GM19238 (cell line): ENCODE data around the gene ULK4.
"Not testable (repeated sequence)": the region's sequence is repeated elsewhere in the genome, so short reads cannot be mapped to it uniquely, and the experiment has no call there.

Source experiments
- DNase-seq: peaks from one replicate; pipeline ENCODE4 v3.0.0; 2011; ENCODE audit warnings: low spot score; ENCODE audit not compliant: insufficient read length

The ULK4 gene

GRCh38 chr3:41768363-41768762 is 193.5 kb downstream of the ULK4 start:
- no peak for DNase-seq

- DNase-seq = not testable (repeated sequence)
These were observed 199.0 kb downstream of the ULK4 start for GRCh38 chr3:41762867-41763266.

DNA sequence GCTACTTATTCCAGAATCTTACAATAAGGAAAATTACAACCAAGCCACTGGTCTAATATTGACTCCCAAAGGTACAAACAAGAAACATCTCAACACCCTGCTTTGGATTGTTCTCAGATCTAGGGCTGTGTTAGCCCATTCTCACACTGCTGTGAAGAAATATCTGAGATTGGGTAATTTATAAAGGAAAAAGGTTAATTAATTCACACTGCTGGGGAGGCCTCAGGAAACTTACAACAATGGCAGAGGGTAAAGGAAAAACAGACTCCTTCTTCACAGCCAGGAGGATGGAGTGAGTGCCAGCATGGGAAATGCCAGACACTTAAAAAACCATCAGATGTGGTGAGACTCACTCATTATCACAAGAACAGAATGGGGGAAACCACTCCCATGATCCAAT is 208.3 kb downstream of the ULK4 start:
- DNase-seq = no peak

- no peak for DNase-seq
These were observed 210.3 kb downstream of the ULK4 start for GRCh38 chr3:41751597-41751996.

GRCh38 chr3:41749988-41750387 is 211.9 kb downstream of the ULK4 start:
- DNase-seq = no peak

DNA sequence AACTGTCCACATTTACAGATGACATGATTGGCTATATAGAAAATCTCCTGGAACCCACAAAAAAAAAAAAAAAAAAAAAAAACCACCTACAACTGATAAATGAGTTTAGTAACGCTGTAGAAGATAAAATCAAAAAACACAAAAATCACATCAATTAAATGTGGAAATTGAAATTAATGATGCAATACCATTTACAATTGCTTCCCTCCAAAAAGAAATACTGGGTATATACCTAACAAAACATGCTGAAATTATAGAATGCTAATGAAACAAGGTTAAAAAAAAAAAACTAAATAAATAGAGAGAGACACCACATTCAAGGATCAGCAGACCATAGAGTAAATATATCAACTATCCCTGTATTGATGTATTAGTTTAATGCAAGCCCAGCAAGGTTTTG is 215.7 kb downstream of the ULK4 start:
- no peak for DNase-seq

GRCh38 chr3:41742121-41742520 is 219.8 kb downstream of the ULK4 start:
- no peak for DNase-seq

- DNase-seq = no peak
These were observed 221.5 kb downstream of the ULK4 start for GRCh38 chr3:41740374-41740886.

GRCh38 chr3:41726891-41727290 is 235.0 kb downstream of the ULK4 start:
- DNase-seq = no peak

DNA sequence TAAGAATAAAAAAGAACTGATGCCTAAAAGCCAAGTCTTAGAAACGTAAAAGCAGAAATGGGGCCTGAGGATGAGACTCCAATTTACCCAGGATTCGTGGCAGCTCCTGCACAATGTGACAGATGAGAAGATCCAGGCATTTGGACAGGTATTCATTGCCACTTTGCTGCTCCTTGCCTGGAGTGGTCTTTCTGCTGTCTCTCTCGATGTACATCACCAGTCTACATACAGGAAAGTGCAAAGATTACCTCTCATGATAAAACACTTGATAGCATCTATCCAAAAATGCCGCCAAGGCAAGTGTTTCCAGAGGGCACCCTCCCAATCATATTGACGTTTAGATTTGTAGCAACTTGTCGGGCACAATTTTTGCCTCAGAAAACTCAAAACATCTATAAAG is 244.3 kb downstream of the ULK4 start:
- no peak for DNase-seq

DNA sequence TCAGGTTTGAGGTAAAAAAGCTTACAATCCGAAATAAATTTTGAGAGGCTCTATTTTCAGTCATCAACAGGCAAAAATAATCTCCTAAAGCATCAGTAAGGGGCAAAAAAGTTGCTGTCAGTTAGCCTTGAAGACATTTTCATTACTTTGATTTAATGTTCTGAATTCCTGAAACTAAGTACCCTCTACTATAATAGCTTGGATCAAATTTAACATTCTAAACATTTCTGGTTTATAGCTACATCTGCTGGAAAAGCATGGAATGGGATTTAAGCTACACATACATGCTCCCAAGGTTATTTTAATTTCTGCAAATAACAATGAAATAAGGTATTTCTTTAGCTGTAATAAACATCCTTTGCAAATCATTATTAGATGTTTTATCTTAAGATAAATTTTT is 245.4 kb downstream of the ULK4 start:
- no peak for DNase-seq

DNA sequence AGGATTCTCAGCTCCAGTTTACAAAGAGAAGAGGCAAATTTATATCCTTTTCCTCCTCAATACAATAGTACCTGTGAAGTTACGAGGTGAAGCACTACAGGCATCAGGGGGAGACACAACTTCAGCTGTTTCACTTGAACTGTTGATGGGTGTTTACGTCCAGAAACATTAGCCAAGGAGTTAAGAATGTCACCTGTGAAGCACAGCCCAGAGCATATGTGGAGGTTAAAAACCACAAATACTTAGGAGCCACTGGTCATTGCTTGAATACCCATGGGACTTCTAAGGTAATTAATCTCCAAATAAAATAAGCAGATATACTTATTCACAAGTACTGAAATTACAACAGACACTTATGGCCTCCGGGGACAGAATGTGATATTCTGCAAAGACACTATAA is 246.5 kb downstream of the ULK4 start:
- no peak for DNase-seq

- no peak for DNase-seq
These were observed 250.3 kb downstream of the ULK4 start for GRCh38 chr3:41711651-41712050.

GRCh38 chr3:41710646-41711388 is 251.1 kb downstream of the ULK4 start:
- no peak for DNase-seq

GRCh38 chr3:41709213-41709612 is 252.7 kb downstream of the ULK4 start:
- not testable (repeated sequence) for DNase-seq

- DNase-seq = no peak
These were observed 253.7 kb downstream of the ULK4 start for GRCh38 chr3:41708176-41708575.

GRCh38 chr3:41705893-41706292 is 256.0 kb downstream of the ULK4 start:
- no peak for DNase-seq

GRCh38 chr3:41701191-41701698 is 260.7 kb downstream of the ULK4 start:
- no peak for DNase-seq

DNA sequence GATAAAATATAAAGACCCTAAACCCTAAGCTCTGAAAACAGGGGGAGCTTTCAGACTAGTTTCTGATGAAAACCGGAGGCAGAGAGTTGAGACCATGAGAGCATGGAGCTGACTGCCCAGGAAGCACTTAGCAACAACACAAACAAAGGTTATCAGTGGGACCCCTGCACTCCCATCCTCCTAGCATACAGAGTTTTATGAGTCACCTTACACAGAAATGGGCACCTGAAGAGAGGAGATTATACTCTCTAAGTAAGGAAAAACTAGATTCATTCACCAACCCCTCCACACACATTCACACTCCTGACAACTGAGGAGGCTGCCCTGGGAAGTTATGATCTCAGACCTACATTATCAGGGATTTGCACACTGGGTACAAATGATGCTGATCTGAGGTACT is 261.7 kb downstream of the ULK4 start:
- DNase-seq = no peak

DNA sequence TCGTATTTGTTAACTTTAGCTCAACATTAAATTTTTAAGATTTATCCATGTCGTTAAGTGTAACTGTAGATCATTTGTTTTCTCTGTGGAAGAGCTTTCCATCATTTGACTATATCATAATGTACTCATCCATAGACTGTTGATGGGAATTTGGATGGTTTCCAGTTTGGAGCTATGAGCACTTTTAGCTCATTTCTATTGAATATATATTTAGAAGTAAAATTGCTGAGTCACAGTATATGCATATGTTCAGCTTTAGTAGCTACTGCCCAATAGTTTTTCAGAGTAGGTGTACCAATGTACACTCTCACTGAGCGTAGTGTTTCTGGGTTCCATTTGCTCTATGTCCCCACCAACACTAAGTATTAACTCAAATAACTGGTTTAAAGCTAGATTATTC is 263.0 kb downstream of the ULK4 start:
- DNase-seq = no peak

DNA sequence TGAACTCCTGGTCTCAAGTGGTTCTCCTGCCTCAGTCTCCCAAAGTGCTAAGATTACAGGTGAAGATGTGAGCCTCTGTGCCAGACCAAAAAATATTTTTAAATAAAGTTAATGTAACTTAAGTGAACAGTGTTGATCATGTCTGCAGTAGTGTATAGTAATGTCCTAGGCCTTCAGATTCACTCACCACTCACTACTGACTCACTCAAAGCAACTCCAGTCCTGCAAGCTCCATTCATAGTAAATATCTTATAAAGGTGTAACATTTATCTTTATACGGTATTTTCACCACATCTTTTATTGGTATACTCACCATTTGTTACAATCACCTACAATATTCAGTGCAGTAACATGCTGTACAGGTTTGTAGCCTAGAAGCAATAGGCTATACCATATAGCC is 264.2 kb downstream of the ULK4 start:
- no peak for DNase-seq

- DNase-seq = not testable (repeated sequence)
These were observed 266.1 kb downstream of the ULK4 start for GRCh38 chr3:41695806-41696205.

DNA sequence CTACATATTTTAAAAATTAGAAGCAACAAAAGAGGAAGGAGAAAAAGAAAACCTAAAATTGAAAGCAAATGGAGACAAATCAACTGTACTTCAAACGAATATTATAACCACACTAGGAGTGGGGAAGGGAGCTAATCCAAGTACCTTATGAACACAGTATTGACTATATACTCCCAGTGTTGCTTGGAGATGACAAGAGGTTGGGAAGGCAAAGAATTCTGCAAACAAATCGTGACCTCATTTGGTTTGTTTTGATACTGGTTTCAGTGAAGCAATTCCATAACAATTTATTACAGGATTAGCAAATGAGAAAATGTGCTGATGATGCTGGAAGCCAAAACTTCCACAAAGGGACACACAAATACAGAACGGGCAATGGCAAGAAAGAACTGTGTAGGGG is 268.1 kb downstream of the ULK4 start:
- DNase-seq = no peak
